Measurements from ENCODE around the gene KRTAP22-1.

Gene KRTAP22-1

GRCh38 chr21:30600787-30601186 lies at the start of gene KRTAP22-1:
TSS of gene KRTAP22-1 (plus strand) at chr21:30601087.
- DNase-seq: no peak

- DNase-seq: no peak
These were observed 48.1 kb upstream of the KRTAP22-1 start for GRCh38 chr21:30552782-30553181.

GRCh38 chr21:30555095-30555494 lies 45.8 kb upstream of the KRTAP22-1 start:
- DNase-seq: no peak

- DNase-seq: no peak
These were observed 39.5 kb upstream of the KRTAP22-1 start, which contains the start of gene KRTAP19-7 for GRCh38 chr21:30561264-30561895. TSS of gene KRTAP19-7 (minus strand) at chr21:30561314. CDS start at chr21:30561289, 25 bp downstream.

- no peak for DNase-seq
These were observed 38.9 kb upstream of the KRTAP22-1 start for GRCh38 chr21:30561957-30562356.

- no peak for DNase-seq
These were observed 37.8 kb upstream of the KRTAP22-1 start for GRCh38 chr21:30563072-30563471.

GRCh38 chr21:30563630-30564029 lies 37.3 kb upstream of the KRTAP22-1 start:
- no peak for DNase-seq

- DNase-seq: no peak
These were observed 33.3 kb upstream of the KRTAP22-1 start for GRCh38 chr21:30567617-30568016.

- no peak for DNase-seq
These were observed 23.1 kb upstream of the KRTAP22-1 start for GRCh38 chr21:30577766-30578165.

GRCh38 chr21:30579346-30579745 lies 21.5 kb upstream of the KRTAP22-1 start:
- DNase-seq: no peak

GRCh38 chr21:30580132-30580531 lies 20.8 kb upstream of the KRTAP22-1 start:
- no peak for DNase-seq

GRCh38 chr21:30582870-30583269 lies 18.0 kb upstream of the KRTAP22-1 start:
- no peak for DNase-seq

- DNase-seq: no peak
These were observed 10.6 kb upstream of the KRTAP22-1 start, which contains the start of gene KRTAP22-2 for GRCh38 chr21:30590297-30590696. TSS of gene KRTAP22-2 (minus strand) at chr21:30590397.

GRCh38 chr21:30592140-30592539 lies 8.7 kb upstream of the KRTAP22-1 start, which contains the start of gene KRTAP6-3:
TSS of gene KRTAP6-3 (plus strand) at chr21:30592440. CDS start at chr21:30592446, 6 bp downstream.
- DNase-seq: no peak

GRCh38 chr21:30598802-30599201 lies 2.1 kb upstream of the KRTAP22-1 start, which contains the start of gene KRTAP6-2:
TSS of gene KRTAP6-2 (minus strand) at chr21:30598902. CDS start at chr21:30598874, 28 bp downstream.
- DNase-seq: no peak

GRCh38 chr21:30605968-30606367 lies 5.1 kb downstream of the KRTAP22-1 start:
- no peak for DNase-seq

GRCh38 chr21:30612132-30612531 lies 11.2 kb downstream of the KRTAP22-1 start:
- DNase-seq: no peak

GRCh38 chr21:30613836-30614235 lies 12.9 kb downstream of the KRTAP22-1 start, which contains the start of gene KRTAP6-1:
TSS of gene KRTAP6-1 (minus strand) at chr21:30613930. CDS start at chr21:30613904, 26 bp downstream.
- DNase-seq: no peak

- no peak for DNase-seq
These were observed 14.3 kb downstream of the KRTAP22-1 start for GRCh38 chr21:30615199-30615598.

GRCh38 chr21:30616125-30616524 lies 15.2 kb downstream of the KRTAP22-1 start, which contains the start of gene KRTAP20-1:
TSS of gene KRTAP20-1 (plus strand) at chr21:30616425. CDS start at chr21:30616455, 30 bp downstream.
- no peak for DNase-seq

- DNase-seq: no peak
These were observed 19.2 kb downstream of the KRTAP22-1 start for GRCh38 chr21:30620080-30620479.

- no peak for DNase-seq
These were observed 19.6 kb downstream of the KRTAP22-1 start, which contains the start of gene KRTAP20-4 for GRCh38 chr21:30620522-30620921. TSS of gene KRTAP20-4 (plus strand) at chr21:30620627.

GRCh38 chr21:30623362-30623761 lies 22.5 kb downstream of the KRTAP22-1 start:
- no peak for DNase-seq

- DNase-seq: no peak
These were observed 24.7 kb downstream of the KRTAP22-1 start for GRCh38 chr21:30625449-30626165.
